WERI-Rb-1 (cell line): ENCODE results near the gene TCEAL3.
A peak's percentile ranks its signal among the peaks of the same experiment; 100 is the strongest.

Source experiments
- DNase-seq: peaks from one replicate; pipeline ENCODE4 v3.0.0-alpha.2; 2020
- H3K27ac ChIP-seq: fragments of 250-450 bp; sonication (Bioruptor Pico); 2 replicates; pipeline ENCODE4 v1.5.1; 2020; ENCODE audit warnings: mild to moderate bottlenecking, moderate library complexity
- H3K27me3 ChIP-seq: fragments of 250-450 bp; sonication (Bioruptor Pico); 2 replicates; pipeline ENCODE4 v1.5.1; 2021; ENCODE audit warnings: mild to moderate bottlenecking, low read depth, moderate library complexity; ENCODE audit not compliant: insufficient read depth, severe bottlenecking
- H3K36me3 ChIP-seq: fragments of 250-450 bp; sonication (Bioruptor Pico); 2 replicates; pipeline ENCODE4 v1.5.1; 2020; ENCODE audit warnings: mild to moderate bottlenecking, moderate library complexity
- H3K4me3 ChIP-seq: 2 replicates; pipeline ENCODE4 v1.5.1; 2011; ENCODE audit warnings: low read depth, mild to moderate bottlenecking, control low read depth, low read length
- H3K9me3 ChIP-seq: fragments of 250-450 bp; sonication (Bioruptor Pico); 2 replicates; pipeline ENCODE4 v1.5.1; 2021; ENCODE audit warnings: mild to moderate bottlenecking, moderate library complexity; ENCODE audit not compliant: severe bottlenecking
- TF ChIP-seq, protein P1 (sequence below): IDR thresholded peaks from 2 replicates; pipeline ENCODE4 v1.5.1; 2011; ENCODE audit warnings: low read depth, mild to moderate bottlenecking, control low read depth, inconsistent platforms, low read length

Gene TCEAL3

GRCh38 chrX:103615781-103616371 lies 8.1 kb downstream of the TCEAL3 start:
- Histone ChIP-seq H3K27me3 (no peaks in the 10 kb centered on the region), H3K27ac (no peak overlapping the region), H3K9me3 (no peaks in the 10 kb centered on the region), H3K36me3 (no peaks in the 10 kb centered on the region), H3K4me3 (no peak overlapping the region)
- DNase-seq = no peak
- TF ChIP-seq, protein P1, sequence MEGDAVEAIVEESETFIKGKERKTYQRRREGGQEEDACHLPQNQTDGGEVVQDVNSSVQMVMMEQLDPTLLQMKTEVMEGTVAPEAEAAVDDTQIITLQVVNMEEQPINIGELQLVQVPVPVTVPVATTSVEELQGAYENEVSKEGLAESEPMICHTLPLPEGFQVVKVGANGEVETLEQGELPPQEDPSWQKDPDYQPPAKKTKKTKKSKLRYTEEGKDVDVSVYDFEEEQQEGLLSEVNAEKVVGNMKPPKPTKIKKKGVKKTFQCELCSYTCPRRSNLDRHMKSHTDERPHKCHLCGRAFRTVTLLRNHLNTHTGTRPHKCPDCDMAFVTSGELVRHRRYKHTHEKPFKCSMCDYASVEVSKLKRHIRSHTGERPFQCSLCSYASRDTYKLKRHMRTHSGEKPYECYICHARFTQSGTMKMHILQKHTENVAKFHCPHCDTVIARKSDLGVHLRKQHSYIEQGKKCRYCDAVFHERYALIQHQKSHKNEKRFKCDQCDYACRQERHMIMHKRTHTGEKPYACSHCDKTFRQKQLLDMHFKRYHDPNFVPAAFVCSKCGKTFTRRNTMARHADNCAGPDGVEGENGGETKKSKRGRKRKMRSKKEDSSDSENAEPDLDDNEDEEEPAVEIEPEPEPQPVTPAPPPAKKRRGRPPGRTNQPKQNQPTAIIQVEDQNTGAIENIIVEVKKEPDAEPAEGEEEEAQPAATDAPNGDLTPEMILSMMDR = no peak

DNA sequence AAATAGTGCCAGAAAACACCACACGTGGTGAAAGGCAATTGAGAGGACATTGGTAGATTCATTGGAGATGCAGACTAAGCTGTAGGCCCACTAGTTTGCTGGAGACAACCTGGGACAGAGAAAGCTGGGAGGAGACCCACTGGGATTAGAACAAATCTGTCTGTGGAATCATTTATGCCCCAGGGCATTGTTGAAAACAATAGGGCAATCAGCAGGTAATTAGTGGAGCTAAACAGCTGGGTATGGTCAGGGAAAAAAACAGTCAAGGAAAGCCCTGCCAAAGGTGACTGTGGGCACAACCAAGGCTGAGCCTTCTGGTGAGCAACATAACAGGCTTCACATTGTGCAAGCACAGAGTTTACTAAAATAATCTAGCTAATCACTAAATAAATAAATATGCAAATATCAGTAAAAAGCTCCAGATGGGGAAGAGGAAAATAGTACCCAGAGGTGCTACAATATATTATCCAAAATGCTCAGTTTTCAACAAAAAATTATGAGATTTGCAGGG lies 9.0 kb downstream of the TCEAL3 start:
- Histone ChIP-seq H3K27me3 (no peaks in the 10 kb centered on the region), H3K36me3 (no peaks in the 10 kb centered on the region), H3K27ac (no peak overlapping the region), H3K9me3 (no peaks in the 10 kb centered on the region), H3K4me3 (no peak overlapping the region)
- TF ChIP-seq, protein P1 = no peak
- no peak for DNase-seq

DNA sequence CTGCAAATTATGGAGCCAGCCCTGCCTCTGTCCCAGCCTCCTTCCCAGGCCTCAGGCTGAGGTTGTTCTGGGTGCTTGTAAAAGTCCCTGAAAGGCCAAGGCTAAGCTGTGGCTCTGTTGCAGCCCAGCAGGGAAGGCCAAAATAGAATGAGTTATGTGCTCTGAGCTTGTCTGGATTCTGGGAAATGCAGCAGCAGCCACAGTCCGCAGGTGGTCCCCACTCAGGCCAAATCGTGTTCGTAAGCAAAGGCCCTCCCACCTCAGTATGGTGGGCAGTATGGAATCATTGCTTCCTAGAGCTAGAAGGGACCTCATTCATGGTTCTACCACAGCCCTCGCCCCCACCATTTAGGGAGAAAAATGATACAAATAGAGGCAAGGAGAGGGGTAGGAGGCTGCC lies 16.3 kb downstream of the TCEAL3 start:
- DNase-seq = no peak
- TF ChIP-seq, protein P1 = no peak
- Histone ChIP-seq H3K27me3 (no peaks in the 10 kb centered on the region), H3K36me3 (no peaks in the 10 kb centered on the region), H3K9me3 (no peaks in the 10 kb centered on the region), H3K27ac (no peak overlapping the region), H3K4me3 (no peak overlapping the region)

DNA sequence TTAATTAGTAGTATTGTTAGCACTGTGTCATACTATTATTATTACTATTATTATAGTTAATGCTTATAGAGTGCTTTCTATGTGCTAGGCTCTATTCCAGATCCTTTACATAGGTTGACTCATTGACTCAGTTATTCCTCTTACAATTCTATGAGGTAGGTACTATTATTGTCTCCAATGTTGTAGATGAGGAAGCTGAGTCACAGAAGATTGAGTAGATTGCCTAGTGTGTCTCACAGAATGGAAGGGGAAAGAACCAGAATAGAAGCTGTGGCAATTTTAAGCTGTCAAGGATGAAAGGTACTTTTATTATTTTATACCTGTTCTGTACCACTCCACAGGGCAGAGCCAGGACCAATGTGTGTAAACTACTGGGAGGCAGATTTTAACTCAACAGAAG lies 19.1 kb downstream of the TCEAL3 start:
- no peaks in the 10 kb centered on the region for H3K9me3 ChIP-seq
- no peak overlapping the region for H3K4me3 ChIP-seq
- H3K27ac ChIP-seq = no peak overlapping the region
- peaks cover 4% of the 10 kb centered on the region for H3K27me3 ChIP-seq
- DNase-seq = no peak
- TF ChIP-seq, protein P1 = no peak
- no peaks in the 10 kb centered on the region for H3K36me3 ChIP-seq

GRCh38 chrX:103628386-103629317 lies 20.9 kb downstream of the TCEAL3 start, which contains the start of gene TCEAL1:
TCEAL1 (plus strand) TSS chrX:103628975; CDS start chrX:103629917, 942 bp downstream.
- DNase-seq = peak; percentile 46
- Histone ChIP-seq H3K36me3 (no peaks in the 10 kb centered on the region), H3K4me3 (peak within 1 kb of the TSS; percentile 66), H3K27me3 (peaks cover 7% of the 10 kb centered on the region), H3K27ac (peak within 1 kb of the TSS; percentile 75), H3K9me3 (no peaks in the 10 kb centered on the region)
- TF ChIP-seq, protein P1 = no peak
